Keratinocyte (primary cell): ENCODE measurements around the gene HINFP. TPM values are rescaled to one million over a fixed set of nuclear protein-coding genes. Genes with fewer than 3 reads are reported as not detected.

Experiments used
- DNase-seq: peaks from one replicate; pipeline ENCODE4 v3.0.0-alpha.2; 2011; ENCODE audit warnings: low read depth, missing footprints, low spot score
- FAIRE-seq: peaks from 2 replicates; lab custom pipeline; 2011; peaks lifted over from hg19 to GRCh38; lab: Jason Lieb, UNC
- H2AFZ ChIP-seq: 2 replicates; pipeline ENCODE4 v1.6.0; 2012; ENCODE audit warnings: low read length, control low read depth, inconsistent platforms; ENCODE audit not compliant: control insufficient read depth
- H3K27ac ChIP-seq: 2 replicates; pipeline ENCODE4 v1.5.1; 2011; ENCODE audit warnings: low read length; ENCODE audit not compliant: control insufficient read depth, insufficient read depth
- H3K27me3 ChIP-seq: 3 replicates; pipeline ENCODE4 v1.6.0; 2011; ENCODE audit warnings: low read length; ENCODE audit not compliant: control insufficient read depth, insufficient read depth; ENCODE audit errors: extremely low read depth
- H3K36me3 ChIP-seq, 2 experiments: 2 replicates in 1 of 2; 3 replicates in 1 of 2; pipeline ENCODE4 v1.5.1; 2011; ENCODE audit warnings: low read length in 2 of 2, mild to moderate bottlenecking in 1 of 2; ENCODE audit not compliant: control insufficient read depth in 2 of 2, insufficient read depth in 2 of 2; ENCODE audit errors: extremely low read depth in 1 of 2
- H3K4me1 ChIP-seq: 3 replicates; pipeline ENCODE4 v1.5.1; 2011; ENCODE audit warnings: low read length; ENCODE audit not compliant: control insufficient read depth, insufficient read depth; ENCODE audit errors: extremely low read depth
- H3K4me2 ChIP-seq: 3 replicates; pipeline ENCODE4 v1.6.0; 2011; ENCODE audit warnings: low read depth, low read length; ENCODE audit not compliant: control insufficient read depth, insufficient read depth; ENCODE audit errors: extremely low read depth
- H3K4me3 ChIP-seq, 3 experiments: fragments of 200-600 bp in 1 of 3; sonication (generic) in 1 of 3; 2 replicates in 2 of 3; 3 replicates in 1 of 3; pipeline ENCODE4 v1.5.1; 2011 to 2016; ENCODE audit warnings: low read length in 3 of 3, mild to moderate bottlenecking in 3 of 3, control low read depth in 2 of 3, inconsistent platforms in 1 of 3, low read depth in 1 of 3, mixed read lengths in 1 of 3, mixed run types in 1 of 3, moderate library complexity in 1 of 3; ENCODE audit not compliant: control insufficient read depth in 2 of 3, insufficient read depth in 2 of 3; ENCODE audit errors: extremely low read depth in 1 of 3
- H3K79me2 ChIP-seq: 2 replicates; pipeline ENCODE4 v1.6.0; 2012; ENCODE audit warnings: low read length; ENCODE audit not compliant: control insufficient read depth, insufficient read depth
- H3K9ac ChIP-seq: 3 replicates; pipeline ENCODE4 v1.6.0; 2011; ENCODE audit warnings: low read length; ENCODE audit not compliant: control insufficient read depth, insufficient read depth; ENCODE audit errors: extremely low read depth
- H3K9me1 ChIP-seq: 3 replicates; pipeline ENCODE4 v1.6.0; 2011; ENCODE audit warnings: low read length; ENCODE audit not compliant: control insufficient read depth, insufficient read depth; ENCODE audit errors: extremely low read depth
- H3K9me3 ChIP-seq: 2 replicates; pipeline ENCODE4 v1.5.1; 2012; ENCODE audit warnings: low read depth, low read length; ENCODE audit not compliant: control insufficient read depth
- H4K20me1 ChIP-seq: 3 replicates; pipeline ENCODE4 v1.6.0; 2011; ENCODE audit warnings: low read length; ENCODE audit not compliant: control insufficient read depth, insufficient read depth; ENCODE audit errors: extremely low read depth
- EZH2 ChIP-seq: IDR thresholded peaks from one replicate; pipeline ENCODE4 v1.6.1; 2012; ENCODE audit warnings: inconsistent platforms, mild to moderate bottlenecking, low read length, moderate library complexity
- dilution Hi-C: fragments of 300-500 bp; cut with MboI; formaldehyde crosslinking; loops from one replicate; pipeline ENCODE4 v1.7.0; 2020; ENCODE audit warnings: low sequenced_read_pairs; ENCODE audit not compliant: extremely low pct_ligation_motif_present
- polyA plus RNA-seq, 5 experiments: library from polyadenylated mRNA; depleted of rRNA in 3 of 5; stranded (reverse) in 3 of 5; stranded (forward) in 1 of 5; unstranded in 1 of 5; fragments of >200 nt; gene quantifications; 1 replicate in 1 of 5; 2 replicates in 3 of 5; 3 replicates in 1 of 5; pipeline versions ENCODE4 v1.2.1 to v1.2.3, GENCODE V29; 2011 to 2012; ENCODE audit warnings: missing spikeins in 2 of 5, low read depth in 1 of 5, low replicate concordance in 1 of 5
- TF ChIP-seq, protein P1 (sequence below), 3 experiments: IDR thresholded peaks in 1 of 3; conservative IDR thresholded peaks in 1 of 3; optimal IDR thresholded peaks in 1 of 3; 2 replicates in 2 of 3; 3 replicates in 1 of 3; pipeline versions ENCODE3 to v1.5.1; 2011; ENCODE audit warnings: low read length in 3 of 3, mild to moderate bottlenecking in 3 of 3, moderate library complexity in 2 of 3, control low read depth in 1 of 3, inconsistent platforms in 1 of 3; ENCODE audit not compliant: insufficient read depth in 2 of 3; ENCODE audit errors: extremely low read depth in 1 of 3

The HINFP gene
- polyA plus RNA-seq, 1 donor (not counting 4 experiments of a cell fraction or from before 2014, with no cell fraction given), result 15.6 TPM

DNA sequence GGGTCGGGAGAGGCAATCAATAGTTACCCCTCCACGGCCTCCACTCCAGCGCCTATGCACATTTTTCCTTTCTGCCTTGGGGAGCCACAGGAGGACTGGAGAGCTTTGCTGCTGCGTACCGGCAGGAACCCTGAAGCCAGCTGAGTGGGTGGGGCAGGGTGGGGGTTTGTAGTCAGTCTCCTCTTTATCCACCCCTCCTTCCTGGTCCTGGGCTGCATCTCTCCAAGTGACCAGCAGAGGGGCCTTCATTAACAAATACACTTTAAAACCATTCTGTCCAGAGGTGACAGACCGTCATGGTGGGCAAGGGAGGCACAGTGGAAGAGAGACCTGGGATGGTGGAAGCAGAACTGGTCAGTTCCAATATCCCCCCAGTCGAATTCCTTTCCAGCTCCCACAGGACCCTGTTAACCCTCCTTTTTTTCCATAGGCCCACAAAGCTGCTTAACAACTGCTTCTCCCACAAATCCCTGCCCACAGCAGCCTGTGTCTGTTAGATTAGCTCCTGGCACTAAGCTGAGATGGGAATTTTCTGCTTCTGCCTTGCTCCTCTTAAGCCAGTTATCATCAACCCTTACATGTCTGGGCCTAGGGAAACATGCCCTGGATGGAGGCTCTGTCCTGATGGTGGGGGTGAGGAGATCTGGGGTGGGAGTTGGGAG is 23.6 kb downstream of the HINFP start:
- dilution Hi-C loops, result no loop called here
- peak; percentile 71 for FAIRE-seq
- Histone ChIP-seq H3K36me3 (no peaks in the 10 kb centered on the region), H3K4me2 (no peak overlapping the region), H3K27ac (no peak overlapping the region), H3K27me3 (peaks cover 19% of the 10 kb centered on the region), H3K79me2 (no peaks in the 10 kb centered on the region), H3K9me1 (no peaks in the 10 kb centered on the region), H4K20me1 (no peaks in the 10 kb centered on the region), H3K4me1 (peaks cover 9% of the 10 kb centered on the region), H2AFZ (no peak overlapping the region), H3K4me3 (no peak overlapping the region), H3K9ac (no peak overlapping the region), H3K9me3 (no peaks in the 10 kb centered on the region)
- DNase-seq, result no peak
- no peak for TF ChIP-seq EZH2
- TF ChIP-seq, protein P1, sequence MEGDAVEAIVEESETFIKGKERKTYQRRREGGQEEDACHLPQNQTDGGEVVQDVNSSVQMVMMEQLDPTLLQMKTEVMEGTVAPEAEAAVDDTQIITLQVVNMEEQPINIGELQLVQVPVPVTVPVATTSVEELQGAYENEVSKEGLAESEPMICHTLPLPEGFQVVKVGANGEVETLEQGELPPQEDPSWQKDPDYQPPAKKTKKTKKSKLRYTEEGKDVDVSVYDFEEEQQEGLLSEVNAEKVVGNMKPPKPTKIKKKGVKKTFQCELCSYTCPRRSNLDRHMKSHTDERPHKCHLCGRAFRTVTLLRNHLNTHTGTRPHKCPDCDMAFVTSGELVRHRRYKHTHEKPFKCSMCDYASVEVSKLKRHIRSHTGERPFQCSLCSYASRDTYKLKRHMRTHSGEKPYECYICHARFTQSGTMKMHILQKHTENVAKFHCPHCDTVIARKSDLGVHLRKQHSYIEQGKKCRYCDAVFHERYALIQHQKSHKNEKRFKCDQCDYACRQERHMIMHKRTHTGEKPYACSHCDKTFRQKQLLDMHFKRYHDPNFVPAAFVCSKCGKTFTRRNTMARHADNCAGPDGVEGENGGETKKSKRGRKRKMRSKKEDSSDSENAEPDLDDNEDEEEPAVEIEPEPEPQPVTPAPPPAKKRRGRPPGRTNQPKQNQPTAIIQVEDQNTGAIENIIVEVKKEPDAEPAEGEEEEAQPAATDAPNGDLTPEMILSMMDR (optimal IDR thresholded peaks at IDR 0.05 in 1 of 3, IDR thresholded peaks at IDR 0.05 in 1 of 3, conservative IDR thresholded peaks at IDR 0.05 in 1 of 3; ENCODE audit: extremely low read depth in 1 of 3, insufficient read depth in 2 of 3, low read length in 3 of 3), result peak; percentile 56 to 61 (median 57)

DNA sequence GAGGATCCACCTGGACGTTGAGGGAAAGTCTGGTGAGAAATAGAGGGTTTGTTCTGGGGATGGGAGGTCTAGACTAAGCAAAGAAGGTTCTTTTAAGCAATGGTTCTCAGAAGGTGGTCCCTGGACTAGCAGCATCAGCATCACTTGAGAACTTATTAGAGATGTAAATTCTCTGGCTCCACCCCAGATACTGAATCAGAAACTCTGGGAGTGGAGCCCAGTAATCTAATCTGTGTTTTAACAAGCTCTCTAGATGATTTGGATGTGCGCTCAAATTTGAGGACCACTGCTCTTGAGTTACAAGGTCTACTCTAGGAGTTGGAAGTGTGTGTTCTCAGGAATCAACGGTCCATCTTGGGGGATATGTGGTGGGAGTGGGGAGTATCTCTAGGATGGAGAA is 24.2 kb downstream of the HINFP start:
- Histone ChIP-seq H3K79me2 (no peaks in the 10 kb centered on the region), H3K9me1 (no peaks in the 10 kb centered on the region), H3K9ac (no peak overlapping the region), H2AFZ (no peak overlapping the region), H3K27ac (no peak overlapping the region), H4K20me1 (no peaks in the 10 kb centered on the region), H3K9me3 (no peaks in the 10 kb centered on the region), H3K4me3 (no peak overlapping the region), H3K36me3 (no peaks in the 10 kb centered on the region), H3K27me3 (peaks cover 25% of the 10 kb centered on the region), H3K4me2 (no peak overlapping the region), H3K4me1 (peaks cover 9% of the 10 kb centered on the region)
- FAIRE-seq (no peak), DNase-seq (no peak)
- dilution Hi-C loops, result no loop called here
- TF ChIP-seq EZH2, result no peak
- TF ChIP-seq, protein P1 (optimal IDR thresholded peaks at IDR 0.05 in 1 of 3, IDR thresholded peaks at IDR 0.05 in 1 of 3, conservative IDR thresholded peaks at IDR 0.05 in 1 of 3; ENCODE audit: extremely low read depth in 1 of 3, insufficient read depth in 2 of 3, low read length in 3 of 3), result no peak
